Activated effector memory CD4-positive, alpha-beta T cell treated with Interleukin-2 at 50 U/mL for 16 hours (primary cell): Measurements from ENCODE around the gene CEND1.

ENCODE experiments used
- DNase-seq: peaks from one replicate; pipeline ENCODE4 v3.0.0-alpha.2; 2020

Gene CEND1

DNA sequence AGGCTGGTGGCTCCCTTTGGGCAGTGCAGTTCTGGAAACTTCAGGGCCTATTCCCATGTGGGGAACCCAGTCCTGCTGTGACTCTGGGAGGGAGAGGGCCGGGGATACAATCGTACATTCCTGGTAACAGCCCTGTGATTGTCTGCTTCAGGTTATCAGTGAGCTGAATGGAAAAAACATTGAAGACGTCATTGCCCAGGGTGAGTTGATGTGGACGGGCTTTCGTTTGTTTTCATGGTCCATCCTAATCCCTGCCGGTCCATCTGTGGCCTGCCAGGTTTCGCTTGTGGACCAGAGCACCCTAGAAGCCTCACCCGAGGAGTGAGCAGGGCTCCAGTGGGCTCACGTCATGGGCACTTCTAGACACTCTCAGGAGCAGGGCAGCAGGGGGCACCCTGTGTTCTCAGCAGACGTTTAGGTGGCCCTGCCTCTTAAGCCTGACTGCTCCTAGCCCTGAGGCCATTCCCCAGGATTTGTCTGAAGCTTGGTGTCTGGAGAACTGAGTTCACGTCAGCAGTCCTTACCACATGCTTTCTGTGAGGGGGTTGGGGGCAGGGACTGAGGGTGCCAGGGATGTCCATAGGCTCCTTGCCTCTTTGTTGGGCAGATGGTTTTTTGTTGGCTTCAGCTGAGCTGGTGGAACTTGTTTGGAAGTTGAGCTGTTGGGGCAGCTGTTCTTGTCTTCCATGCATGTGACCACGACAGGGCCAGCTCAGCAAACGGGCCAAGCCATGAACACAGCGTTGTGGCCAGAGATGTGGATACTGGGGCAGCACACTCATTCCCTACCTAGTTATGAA, 21.8 kb upstream of the CEND1 start:
- no peak for DNase-seq

DNA sequence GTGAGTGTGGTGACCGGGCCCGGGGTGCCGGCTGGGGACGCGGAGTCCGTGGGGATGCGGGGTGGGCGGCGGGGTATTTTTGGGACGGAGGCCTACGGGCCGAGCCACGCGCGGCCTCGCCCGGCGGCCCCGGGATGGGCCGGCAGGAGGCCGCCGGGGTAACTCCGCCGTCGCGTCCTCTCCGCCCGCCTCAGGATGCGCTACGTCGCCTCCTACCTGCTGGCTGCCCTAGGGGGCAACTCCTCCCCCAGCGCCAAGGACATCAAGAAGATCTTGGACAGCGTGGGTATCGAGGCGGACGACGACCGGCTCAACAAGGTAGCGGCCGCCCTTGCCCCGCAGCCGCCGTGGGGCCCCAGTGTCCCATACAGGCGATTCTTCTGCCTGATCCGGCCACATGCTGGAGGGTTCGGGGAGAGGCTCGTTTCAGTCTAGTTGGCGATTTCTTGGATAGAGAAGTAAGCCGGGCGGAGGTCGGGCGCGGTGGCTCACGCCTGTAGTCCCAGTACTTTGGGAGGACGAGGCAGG, 20.2 kb upstream of the CEND1 start:
- DNase-seq: no peak

DNA sequence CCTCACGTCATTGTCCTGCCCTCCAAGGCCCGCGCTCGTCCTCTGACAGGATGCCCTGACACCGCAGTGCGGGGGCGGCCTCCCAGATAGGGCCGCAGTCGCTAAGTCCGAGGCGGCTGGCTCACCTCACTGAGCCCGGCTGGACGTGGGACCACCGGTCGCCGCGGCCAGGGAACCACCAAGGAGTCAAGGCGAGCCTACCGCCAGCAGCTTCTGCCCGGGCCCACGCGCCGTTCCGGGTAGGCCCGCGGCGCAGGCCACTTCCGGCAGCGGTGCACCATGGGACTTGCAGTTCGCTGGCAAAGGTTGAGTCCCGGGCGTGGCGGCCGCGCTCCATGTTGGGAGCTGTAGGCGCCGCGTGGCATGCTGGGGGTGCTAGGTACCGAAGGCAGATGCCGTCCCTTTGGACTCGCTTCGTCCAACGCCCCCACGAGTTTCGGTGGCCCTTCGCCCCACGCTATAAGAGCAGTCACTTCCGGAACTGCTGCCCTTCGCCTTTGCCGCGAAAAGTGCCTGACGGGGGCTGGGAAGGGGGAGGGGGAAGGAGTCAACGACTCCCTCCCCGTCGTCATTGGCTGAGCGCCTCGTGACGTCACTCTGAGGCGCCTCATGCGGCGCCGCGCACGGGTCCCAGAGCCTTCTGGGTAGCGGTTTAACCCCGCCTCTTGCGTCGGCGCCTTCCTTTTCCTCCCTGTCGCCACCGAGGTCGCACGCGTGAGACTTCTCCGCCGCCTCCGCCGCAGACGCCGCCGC, 19.6 kb upstream of the CEND1 start, which contains the start of gene RPLP2:
TSS of gene RPLP2 (plus strand) at position 681 of the 753 bp plus-strand sequence. CDS start 268 bp downstream, outside the sequence.
- peak; percentile 95 for DNase-seq

DNA sequence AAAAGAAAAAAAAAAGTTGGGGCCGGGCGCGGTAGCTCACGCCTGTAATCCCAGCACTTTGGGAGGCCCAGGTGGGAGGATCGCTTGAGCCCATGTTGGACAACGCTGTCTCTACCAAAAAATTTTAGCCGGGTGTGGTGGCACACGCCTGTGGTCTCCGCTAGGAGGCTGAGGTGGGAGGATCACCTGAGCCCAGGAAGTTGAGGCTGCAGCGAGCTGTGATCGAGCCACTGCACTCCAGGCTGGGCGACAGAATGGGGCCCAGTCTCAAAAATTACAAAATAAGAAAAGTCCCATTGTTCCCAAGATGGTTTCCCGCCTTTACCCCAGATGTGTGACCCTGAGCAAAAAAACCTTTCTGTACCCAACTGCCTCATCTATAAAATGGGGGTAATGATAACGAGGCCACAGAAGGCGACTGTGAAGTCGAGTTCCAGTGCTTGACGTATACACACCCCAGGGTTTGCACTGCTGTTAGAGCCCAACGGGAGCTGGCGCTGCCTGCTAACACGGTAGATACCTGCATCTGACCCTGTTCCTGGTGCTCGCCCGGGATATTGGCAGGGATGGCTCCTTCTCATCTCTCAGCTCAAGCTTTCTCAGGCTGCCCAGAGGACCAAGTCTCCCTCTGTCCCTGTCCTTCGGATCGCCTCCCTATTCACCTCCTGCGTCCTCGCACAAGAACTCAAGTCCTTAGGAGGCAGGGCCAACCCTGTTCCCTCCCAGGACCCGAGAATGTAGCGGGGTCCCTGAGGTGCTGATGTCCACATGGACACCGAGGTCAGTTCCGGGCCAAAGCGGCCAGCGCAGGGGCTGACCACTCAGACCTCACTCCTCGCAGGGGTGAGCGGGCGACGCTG, 18.8 kb upstream of the CEND1 start:
- DNase-seq: no peak

DNA sequence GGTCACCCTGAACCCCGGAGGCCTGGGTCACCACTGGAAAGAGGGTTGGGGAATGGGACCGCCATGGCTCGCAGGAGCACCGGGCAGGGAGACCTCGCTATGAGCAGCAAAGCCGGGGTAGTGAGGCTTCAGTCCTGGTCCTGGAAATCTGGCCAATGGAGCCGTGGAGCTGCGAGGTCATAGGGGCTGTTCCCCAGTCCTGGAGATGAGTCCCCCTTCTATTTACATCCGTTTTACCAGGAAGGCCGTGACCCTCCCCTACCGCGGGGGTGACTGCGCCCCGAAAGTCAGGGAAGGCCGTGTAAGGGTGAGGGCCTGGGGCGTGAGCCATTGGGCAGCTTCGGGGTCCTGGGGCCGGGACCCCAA, 14.7 kb upstream of the CEND1 start:
- no peak for DNase-seq

DNA sequence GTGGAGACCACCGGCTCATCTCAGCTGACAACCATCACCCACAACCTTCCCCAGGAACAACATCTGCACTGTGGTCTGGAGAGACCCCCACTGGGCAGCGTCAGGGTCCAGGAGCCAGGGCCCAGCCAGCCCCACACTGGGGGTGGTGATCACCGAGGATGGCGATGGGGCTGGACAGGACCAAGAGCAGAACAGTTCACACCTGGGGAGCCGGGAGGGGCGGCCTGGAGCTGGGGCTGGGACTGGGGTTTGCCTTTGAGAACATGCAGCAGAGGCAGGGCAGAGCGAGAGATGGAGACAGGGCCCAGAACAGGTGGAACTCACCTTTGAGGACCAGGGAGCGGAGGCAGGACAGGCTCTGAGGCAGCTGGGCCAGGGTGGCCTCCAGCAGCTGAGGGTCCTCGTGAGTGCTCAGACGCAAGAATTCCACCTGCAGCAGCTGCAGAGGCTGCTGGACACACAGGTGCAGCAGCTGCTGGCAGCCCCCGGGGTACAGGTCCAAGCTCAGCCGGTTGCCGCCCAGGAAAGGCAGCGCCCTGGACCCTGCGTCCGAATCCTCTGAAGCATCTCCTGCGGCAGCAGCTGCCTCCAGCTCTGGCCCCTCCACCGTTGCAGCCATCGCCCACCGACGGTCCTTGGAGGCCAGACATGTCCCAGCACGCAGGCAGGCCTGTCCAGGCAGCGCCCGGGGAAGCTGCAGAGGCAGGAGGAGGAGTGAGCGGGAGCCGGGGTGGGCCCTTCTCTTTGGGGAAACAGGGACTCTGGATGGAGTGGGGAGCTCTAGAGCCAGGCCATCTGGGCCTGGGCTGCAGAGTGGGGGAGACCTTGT, 14.1 kb upstream of the CEND1 start:
- DNase-seq: no peak

DNA sequence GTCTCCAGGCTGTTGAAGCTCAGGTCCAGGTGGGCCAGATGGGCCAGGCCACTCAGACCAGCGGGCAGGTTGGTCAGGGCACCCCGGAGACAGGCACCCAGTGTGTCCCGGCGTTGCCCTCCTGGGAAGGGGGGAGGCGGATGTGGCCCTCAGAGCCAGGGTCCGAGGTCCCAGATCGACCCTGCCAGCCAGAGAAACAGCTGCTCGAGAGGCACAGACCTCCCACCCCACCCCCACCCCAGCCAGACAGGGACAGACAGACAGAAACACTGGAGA, 13.5 kb upstream of the CEND1 start:
- DNase-seq: no peak

DNA sequence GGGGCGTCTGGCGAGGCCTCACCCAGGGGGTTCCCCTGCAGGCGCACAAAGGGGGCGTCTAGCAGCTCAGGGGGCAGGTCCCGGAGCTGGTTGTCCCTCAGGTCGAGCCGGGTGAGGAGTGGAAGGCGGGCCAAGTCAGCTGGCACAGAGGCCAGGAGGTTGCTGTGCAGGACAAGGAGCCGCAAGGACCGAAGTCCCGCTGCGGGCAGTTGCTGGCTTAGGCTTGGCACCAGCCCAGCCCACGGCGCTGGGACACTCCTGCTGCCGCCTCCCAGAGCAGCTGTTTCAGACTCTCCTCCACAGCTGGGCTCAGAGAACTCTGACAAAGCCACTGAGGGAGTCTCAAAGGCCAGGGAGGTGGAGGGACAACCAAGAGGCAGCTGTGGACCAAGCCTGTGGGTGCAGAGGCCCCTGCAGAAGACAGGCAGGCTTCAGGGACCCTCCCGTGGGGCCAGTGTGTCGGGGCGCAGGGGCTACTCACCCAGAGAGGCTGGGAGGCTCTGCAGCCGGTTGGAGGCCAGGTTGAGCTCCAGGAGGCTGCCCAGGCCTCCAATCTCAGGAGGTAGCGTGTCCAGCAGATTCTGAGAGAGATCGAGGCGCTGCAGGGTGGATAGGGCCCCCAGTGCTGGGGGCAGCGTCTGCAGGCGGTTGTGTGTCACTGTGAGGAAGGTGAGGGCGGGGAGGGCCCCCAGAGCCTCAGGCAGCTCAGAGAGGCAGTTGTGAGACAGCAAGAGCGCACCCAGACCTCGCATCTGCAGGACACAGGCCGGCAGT, 13.0 kb upstream of the CEND1 start:
- DNase-seq: no peak

DNA sequence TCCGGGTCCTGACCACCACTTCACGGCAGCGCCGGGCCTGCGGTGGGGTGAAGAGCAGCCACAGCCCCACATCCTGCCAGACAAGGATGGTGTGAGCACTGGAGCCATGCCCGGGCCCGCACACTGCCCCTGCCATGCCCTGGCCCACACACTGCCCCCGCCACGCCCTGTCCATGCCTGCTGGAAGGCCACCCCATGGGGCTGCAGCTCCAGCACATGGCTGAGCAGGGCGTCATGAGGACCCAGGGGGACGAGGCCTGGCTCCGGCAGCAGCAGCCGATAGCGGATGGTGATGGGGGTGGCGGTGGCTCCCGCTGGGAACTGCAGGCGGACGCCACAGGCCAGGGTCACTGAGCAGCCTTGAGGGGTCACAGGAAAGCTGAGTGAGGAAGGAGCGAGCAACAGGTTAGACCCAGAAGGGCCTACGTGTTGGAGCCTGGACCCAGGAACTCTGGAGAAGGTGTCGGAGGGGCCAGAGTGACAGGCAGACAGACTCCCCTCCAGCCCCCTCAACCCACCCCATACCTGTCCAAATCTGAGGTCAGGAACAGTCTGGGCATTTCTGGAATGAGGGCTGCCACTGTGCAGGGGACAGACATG, 12.2 kb upstream of the CEND1 start:
- DNase-seq: no peak

DNA sequence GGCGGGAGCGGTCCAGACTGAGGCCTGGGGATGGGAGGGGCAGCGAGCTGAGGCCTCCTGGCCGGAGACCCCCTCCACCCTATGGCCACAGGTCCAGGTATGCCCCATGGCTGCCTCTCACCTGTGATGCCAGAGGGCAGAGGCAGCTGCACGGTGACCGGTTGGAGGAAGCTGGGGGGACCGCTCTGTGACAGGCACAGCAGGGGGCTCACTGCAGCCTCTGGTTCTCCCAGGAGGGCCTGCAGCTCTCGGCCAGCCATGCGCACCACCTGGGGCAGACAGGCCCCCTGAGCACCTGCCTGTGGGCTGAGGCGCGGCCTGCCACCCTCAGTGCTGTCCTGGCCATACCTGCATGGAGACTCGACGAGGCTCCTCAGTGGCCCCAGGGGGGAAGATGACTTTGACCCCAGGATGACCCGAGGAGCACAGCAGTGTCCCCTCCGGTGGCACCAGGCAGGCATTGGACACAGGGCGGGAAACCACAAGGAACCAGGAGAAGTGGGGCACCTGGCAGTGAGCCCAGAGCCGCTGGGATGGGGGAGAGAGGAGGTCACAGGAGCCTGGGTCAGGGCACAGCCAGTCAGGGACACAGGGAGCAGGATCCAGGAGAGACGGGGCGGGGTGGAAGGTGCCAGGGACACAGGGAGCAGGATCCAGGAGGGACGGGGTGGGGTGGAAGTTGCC, 11.3 kb upstream of the CEND1 start:
- no peak for DNase-seq

DNA sequence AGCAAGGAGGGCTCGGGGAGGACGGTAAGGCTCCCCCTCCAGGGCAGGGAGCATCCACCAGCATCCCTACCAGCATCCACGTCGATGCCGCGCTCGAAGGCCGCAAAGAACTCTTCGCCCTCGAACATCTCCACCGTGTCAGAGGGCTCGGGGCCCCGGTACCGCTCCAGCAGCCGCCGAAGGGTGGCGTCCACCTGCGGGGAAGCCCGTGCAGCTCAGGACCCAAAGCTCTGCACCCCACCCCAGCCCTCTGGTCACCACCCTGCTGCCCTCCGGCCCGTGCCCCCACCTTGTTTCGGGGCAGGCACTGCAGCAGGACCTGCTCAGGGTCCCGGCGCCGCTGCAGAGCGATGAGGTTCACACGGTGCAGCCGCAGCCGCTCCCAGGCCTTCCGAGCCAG, 10.6 kb upstream of the CEND1 start:
- DNase-seq: no peak

DNA sequence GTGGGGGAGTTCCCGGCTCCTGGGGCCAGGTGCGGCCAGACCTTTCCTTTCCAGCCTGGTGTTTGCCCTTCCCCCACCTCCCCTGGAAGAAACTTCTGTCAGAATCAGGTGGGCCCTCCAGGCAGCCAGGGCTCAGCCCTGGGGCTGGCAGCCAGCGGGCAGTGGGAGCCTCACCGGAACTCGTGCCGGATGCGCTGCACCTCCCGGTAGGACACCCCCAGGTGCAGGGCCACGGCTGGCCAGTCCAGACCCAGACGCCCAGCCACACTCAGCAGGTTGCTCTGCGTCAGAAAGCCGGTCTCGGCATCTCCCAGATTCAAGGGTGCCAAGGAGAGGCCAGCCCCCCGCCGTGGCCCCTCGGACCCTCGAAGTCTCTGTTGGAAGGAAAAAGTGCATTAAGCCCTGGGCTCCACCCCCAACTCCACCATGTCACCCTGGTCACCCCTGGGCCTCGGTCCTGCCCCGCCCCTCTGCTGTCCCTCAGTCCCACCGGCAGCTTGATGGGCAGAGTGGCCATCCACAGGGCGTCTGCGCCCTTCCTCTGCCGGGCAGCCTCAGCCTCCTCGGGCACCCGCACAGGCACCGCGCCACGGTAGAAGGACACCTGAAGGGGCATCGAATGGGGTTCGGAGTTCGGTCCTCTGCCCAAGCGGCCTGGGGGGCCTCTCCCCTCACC, 9.9 kb upstream of the CEND1 start:
- no peak for DNase-seq

DNA sequence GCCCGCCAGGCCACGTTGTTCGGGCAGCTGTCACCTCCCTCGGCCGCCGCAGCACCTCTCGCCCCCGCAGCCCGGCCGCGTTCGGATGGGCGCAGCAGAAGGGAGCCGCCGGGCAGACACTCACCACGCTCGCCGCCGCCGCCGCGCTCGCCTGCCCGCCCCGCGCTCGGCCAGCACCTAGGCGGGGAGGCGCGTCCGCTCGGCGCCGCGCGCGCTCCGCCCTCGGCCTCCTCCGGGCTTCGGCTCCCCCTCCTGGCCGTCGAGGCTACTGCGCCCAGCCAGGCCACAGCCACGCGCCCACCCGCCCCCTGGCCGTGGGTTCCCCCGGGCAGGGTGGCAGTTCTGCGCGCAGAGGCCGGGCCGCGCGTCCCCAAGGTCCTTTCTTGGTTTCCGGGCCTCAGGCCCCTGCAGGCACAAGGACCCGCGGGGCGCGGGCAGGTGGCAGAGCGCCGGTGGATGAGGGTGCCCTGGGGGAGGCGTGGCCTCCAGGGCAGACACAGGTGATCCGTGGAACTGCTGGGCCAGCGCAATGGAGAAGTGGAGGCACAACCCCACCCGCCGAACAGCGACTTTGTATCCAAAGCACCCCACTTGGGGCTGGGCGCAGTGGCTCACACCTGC, 8.3 kb upstream of the CEND1 start, which contains the start of gene SLC25A22:
TSS of gene SLC25A22 (minus strand) at position 189 of the 621 bp plus-strand sequence. CDS start 3,275 bp downstream, outside the sequence.
- DNase-seq: peak; percentile 80

DNA sequence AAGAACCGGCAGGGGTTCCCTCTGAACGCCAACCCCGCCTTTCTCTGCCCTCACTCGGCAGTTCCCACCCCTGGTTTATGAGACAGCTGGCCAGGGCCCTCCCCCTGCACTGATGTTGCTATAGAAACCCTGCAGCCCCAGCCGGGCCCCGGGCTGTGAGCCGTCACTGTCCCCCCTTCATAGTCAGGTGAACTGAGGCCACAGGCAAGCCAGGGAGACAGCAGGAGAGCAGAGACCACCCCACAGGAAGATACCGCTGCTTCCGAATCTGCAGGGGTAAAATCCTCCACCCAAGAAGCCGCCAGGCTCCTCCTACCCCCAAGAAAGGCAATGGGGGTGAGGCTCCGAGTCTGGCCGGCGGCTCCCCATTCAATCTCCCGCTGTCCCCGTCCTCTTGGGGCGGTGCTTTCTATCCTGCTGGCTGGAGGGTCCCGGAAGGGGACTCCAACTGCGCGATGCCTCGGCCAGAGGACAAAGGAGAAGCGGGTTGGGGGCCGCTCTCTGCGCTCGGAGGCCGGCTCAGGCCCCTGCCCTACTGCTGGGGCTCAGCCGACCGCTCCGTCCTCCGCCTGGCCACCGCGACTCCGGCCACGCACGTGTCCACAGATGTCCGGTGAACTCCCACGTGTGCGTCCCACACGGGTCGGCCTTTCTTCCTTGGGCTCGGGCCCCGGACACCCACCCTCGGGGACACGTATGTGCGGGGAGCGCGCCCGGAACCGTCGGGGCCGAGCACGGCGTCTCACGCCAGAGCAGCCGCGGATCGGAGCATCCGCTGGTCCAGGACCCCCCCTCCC, 7.6 kb upstream of the CEND1 start:
- peak; percentile 66 for DNase-seq

DNA sequence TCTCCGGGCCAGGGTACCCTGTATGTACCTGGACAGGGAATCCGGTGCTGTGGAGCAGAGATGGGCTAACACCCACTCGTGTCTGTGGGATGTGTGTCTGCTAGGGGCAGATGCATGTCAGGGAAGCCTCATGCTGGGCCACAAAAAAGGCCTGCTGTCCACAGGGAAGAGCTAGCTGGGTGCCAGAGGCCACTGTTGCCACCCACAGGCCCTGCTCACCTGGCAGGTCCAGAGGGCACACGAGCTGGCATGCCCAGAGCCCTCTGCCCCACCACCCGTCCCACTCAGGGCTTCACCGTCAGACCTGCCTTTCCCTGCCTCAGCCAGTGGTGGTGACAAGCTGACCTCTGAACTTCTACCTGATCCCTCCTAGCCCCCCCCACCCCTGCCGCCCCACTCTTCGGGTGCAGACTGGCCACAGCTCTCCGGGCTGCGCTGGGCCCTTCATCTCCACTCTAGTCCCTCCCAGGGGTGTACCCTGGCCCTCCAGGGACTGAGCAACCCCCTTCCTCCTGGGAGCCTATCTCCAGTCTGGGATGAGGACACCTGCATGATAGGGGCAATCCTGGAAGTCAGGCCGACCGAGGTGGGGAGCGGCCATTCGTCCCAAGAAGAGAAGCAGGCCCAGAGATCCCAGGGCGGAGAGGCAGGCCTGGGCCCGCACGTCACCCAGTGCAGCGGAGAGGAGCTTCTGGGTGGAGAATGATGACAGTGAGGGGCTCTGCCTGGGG, 6.8 kb upstream of the CEND1 start:
- no peak for DNase-seq

DNA sequence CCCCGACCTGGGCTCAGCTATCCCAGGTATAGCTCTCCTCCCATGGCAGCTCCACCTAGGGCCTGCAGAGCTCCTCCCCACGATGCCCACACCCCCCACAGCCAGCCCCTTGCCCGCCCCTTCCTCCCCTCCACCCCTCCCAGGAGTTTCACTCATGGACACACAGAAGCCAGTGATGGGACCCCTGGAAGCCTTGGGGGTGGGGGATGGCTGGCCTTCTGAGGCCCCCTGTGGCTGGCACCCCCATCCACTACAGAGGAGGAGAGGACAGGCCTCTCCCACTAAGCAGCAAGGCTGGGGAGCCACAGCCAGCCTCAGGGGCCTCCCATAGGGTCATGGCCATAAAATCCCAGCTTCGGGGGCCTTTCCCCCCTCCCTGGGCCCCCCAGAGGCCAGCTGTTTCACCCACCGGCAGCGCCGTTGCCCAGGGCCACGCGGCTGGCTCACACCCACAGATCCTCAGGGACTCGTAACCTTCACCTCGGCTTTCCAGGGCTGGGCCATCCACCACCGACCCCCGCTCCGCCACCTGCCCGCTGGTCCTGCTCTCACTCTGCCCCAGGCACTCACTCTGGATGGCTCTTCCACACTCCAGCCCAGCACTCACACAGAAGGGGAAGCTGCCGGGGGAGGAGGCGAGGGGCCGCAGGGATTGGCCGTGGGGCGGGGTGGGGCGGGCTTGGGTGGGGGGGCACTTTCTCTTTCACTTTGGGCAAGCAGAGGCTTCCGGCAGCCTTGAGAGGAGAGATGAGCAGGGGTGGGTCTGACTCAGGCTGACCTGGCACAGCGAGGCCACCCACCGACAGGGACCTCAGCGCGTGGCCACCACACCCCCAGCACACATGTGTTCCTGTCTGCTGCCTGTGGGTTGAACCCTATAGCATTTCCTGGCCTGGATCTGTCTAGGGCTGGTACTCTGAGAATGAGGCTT, 6.0 kb upstream of the CEND1 start:
- DNase-seq: peak; percentile 69
